GM23248 (cell line): Measurements from ENCODE around the gene CARMIL1. TPM values are rescaled to one million over a fixed set of nuclear protein-coding genes. Genes with fewer than 3 reads are reported as not detected.

Source experiments
- DNase-seq: peaks from one replicate; pipeline ENCODE4 v3.0.0-alpha.2; 2015
- H2AFZ ChIP-seq: fragments of 200-600 bp; sonication (generic); 2 replicates; pipeline ENCODE4 v1.6.1; 2016; ENCODE audit warnings: antibody characterized with exemption
- H3F3A ChIP-seq: fragments of 200-600 bp; sonication (generic); 2 replicates; pipeline ENCODE4 v1.6.1; 2016; ENCODE audit warnings: mild to moderate bottlenecking, antibody characterized with exemption, mixed run types; ENCODE audit not compliant: insufficient read depth
- H3K27ac ChIP-seq: fragments of 200-600 bp; sonication (generic); 2 replicates; pipeline ENCODE4 v1.5.1; 2016; ENCODE audit warnings: mild to moderate bottlenecking
- H3K27me3 ChIP-seq: fragments of 200-600 bp; sonication (generic); replicated peaks from 2 replicates; pipeline ENCODE4 v1.6.1; 2016; ENCODE audit warnings: mild to moderate bottlenecking; ENCODE audit not compliant: insufficient read depth
- H3K36me3 ChIP-seq: fragments of 200-600 bp; sonication (generic); 2 replicates; pipeline ENCODE4 v1.6.1; 2016; ENCODE audit warnings: low read depth, mild to moderate bottlenecking
- H3K4me1 ChIP-seq: fragments of 200-600 bp; sonication (generic); 2 replicates; pipeline ENCODE4 v1.6.1; 2016; ENCODE audit warnings: mild to moderate bottlenecking; ENCODE audit not compliant: insufficient read depth
- H3K4me2 ChIP-seq: fragments of 200-600 bp; sonication (generic); one replicate; pipeline ENCODE4 v1.6.1; 2016; ENCODE audit warnings: mild to moderate bottlenecking; ENCODE audit not compliant: unreplicated experiment
- H3K4me3 ChIP-seq: fragments of 200-600 bp; sonication (generic); 2 replicates; pipeline ENCODE4 v1.5.1; 2016; ENCODE audit warnings: mild to moderate bottlenecking
- H3K79me2 ChIP-seq: fragments of 200-600 bp; sonication (generic); 2 replicates; pipeline ENCODE4 v1.6.1; 2016; ENCODE audit warnings: mild to moderate bottlenecking; ENCODE audit not compliant: insufficient read depth
- H3K9ac ChIP-seq: fragments of 200-600 bp; sonication (generic); 2 replicates; pipeline ENCODE4 v1.6.1; 2016; ENCODE audit warnings: mild to moderate bottlenecking
- H3K9me2 ChIP-seq: fragments of 200-600 bp; sonication (generic); 2 replicates; pipeline ENCODE4 v1.6.1; 2016; ENCODE audit warnings: mixed run types, mild to moderate bottlenecking, moderate library complexity; ENCODE audit not compliant: insufficient read depth
- H3K9me3 ChIP-seq: fragments of 200-600 bp; sonication (generic); one replicate; pipeline ENCODE4 v1.6.1; 2017; ENCODE audit warnings: low read depth
- H4K20me1 ChIP-seq: fragments of 200-600 bp; sonication (generic); 2 replicates; pipeline ENCODE4 v1.6.0; 2016; ENCODE audit not compliant: insufficient read depth
- EZH2 ChIP-seq: fragments of 200-600 bp; sonication (generic); IDR thresholded peaks from 2 replicates; pipeline ENCODE4 v1.6.1; 2018; ENCODE audit warnings: antibody characterized with exemption, mild to moderate bottlenecking; ENCODE audit not compliant: insufficient read depth, poor library complexity, severe bottlenecking
- EZH2phosphoT487 ChIP-seq: fragments of 200-600 bp; sonication (generic); IDR thresholded peaks from 2 replicates; pipeline ENCODE4 v1.6.1; 2018; ENCODE audit warnings: antibody characterized with exemption, moderate library complexity, mild to moderate bottlenecking, low read depth; ENCODE audit not compliant: insufficient read depth
- WGBS, 2 experiments: methylation state at CpG; one replicate each; pipeline ENCODE4 v1.1.6; 2015 to 2017; ENCODE audit warnings: low lambda C conversion rate in 2 of 2, low coverage in 1 of 2; ENCODE audit errors: missing lambda C conversion rate in 2 of 2; 5-methylcytosine and 5-hydroxymethylcytosine counted together
- in situ Hi-C: fragments of 300-500 bp; cut with MboI; formaldehyde crosslinking; loops from 2 replicates; pipeline ENCODE4 v1.15.0; 2020
- polyA plus RNA-seq: library from polyadenylated mRNA; unstranded; fragments of >200 nt; fragmentation: Nextera tagmentation; extraction: Ambion mirVana; gene quantifications from 2 replicates; pipeline ENCODE4 v1.2.1, GENCODE V29; 2016
- total RNA-seq: library from RNA; depleted of rRNA; stranded (reverse); fragments of >200 nt; shearing (Covaris generic); gene quantifications from 2 replicates; pipeline ENCODE4 v1.2.3, GENCODE V29; 2014

The CARMIL1 gene
- total and polyA plus RNA-seq, 2 experiments from 2014 or later: 10.9 to 11.0 TPM

- no peaks in the 10 kb centered on the region for H3K27me3 ChIP-seq
- no peaks in the 10 kb centered on the region for H3K9me3 ChIP-seq
- TF ChIP-seq EZH2 (no peak), EZH2phosphoT487 (no peak)
- 83 to 85% methylated on average over 4 of the region's 4 CpGs for WGBS, 2 experiments
- no peak overlapping the region for H3K27ac ChIP-seq
- H4K20me1 ChIP-seq: no peaks in the 10 kb centered on the region
- no peaks in the 10 kb centered on the region for H3K36me3 ChIP-seq
- H3K4me1 ChIP-seq: no peaks in the 10 kb centered on the region
- H3K4me3 ChIP-seq: no peak overlapping the region
- no peak overlapping the region for H2AFZ ChIP-seq
- H3K9me2 ChIP-seq: no peaks in the 10 kb centered on the region; the same call in 1 of the 2 replicates
- no peaks in the 10 kb centered on the region for H3F3A ChIP-seq
- no peaks in the 10 kb centered on the region for H3K79me2 ChIP-seq
- no peak overlapping the region for H3K9ac ChIP-seq
- no peak for DNase-seq
- no peak overlapping the region for H3K4me2 ChIP-seq
- in situ Hi-C loops: no loop called here
Observed at GRCh38 chr6:25536781-25537180, 257.6 kb downstream of the CARMIL1 start.

GRCh38 chr6:25537349-25538018 is 258.3 kb downstream of the CARMIL1 start:
- H3K36me3 ChIP-seq: no peaks in the 10 kb centered on the region
- no peaks in the 10 kb centered on the region for H3K27me3 ChIP-seq
- H2AFZ ChIP-seq: no peak overlapping the region
- H3K79me2 ChIP-seq: no peaks in the 10 kb centered on the region
- no peaks in the 10 kb centered on the region for H3K9me3 ChIP-seq
- no peaks in the 10 kb centered on the region for H3K4me1 ChIP-seq
- no peak overlapping the region for H3K9ac ChIP-seq
- H3K27ac ChIP-seq: no peak overlapping the region
- WGBS, 2 experiments: 84 to 85% methylated on average over 8 of the region's 8 CpGs
- H3K9me2 ChIP-seq: no peaks in the 10 kb centered on the region; the same call in 1 of the 2 replicates
- no peaks in the 10 kb centered on the region for H4K20me1 ChIP-seq
- no peaks in the 10 kb centered on the region for H3F3A ChIP-seq
- TF ChIP-seq EZH2: no peak
- TF ChIP-seq EZH2phosphoT487: no peak
- DNase-seq: no peak
- H3K4me3 ChIP-seq: no peak overlapping the region
- in situ Hi-C loops: no loop called here
- H3K4me2 ChIP-seq: no peak overlapping the region

GRCh38 chr6:25541228-25541627 is 262.1 kb downstream of the CARMIL1 start:
- Histone ChIP-seq H3F3A (no peaks in the 10 kb centered on the region), H2AFZ (no peak overlapping the region), H3K36me3 (no peaks in the 10 kb centered on the region), H3K4me1 (no peaks in the 10 kb centered on the region), H3K4me3 (no peak overlapping the region), H3K79me2 (no peaks in the 10 kb centered on the region), H4K20me1 (no peaks in the 10 kb centered on the region), H3K27me3 (no peaks in the 10 kb centered on the region), H3K27ac (no peak overlapping the region), H3K9me3 (no peaks in the 10 kb centered on the region), H3K9ac (no peak overlapping the region), H3K4me2 (no peak overlapping the region), H3K9me2 (no peaks in the 10 kb centered on the region; the same call in 1 of the 2 replicates)
- no peak for TF ChIP-seq EZH2
- 96 to 100% methylated on average over 1 of the region's 1 CpG for WGBS, 2 experiments
- in situ Hi-C loops: no loop called here
- no peak for DNase-seq

GRCh38 chr6:25542984-25543910 is 264.1 kb downstream of the CARMIL1 start:
- no peak overlapping the region for H3K9ac ChIP-seq
- no peaks in the 10 kb centered on the region for H4K20me1 ChIP-seq
- H2AFZ ChIP-seq: no peak overlapping the region
- H3K79me2 ChIP-seq: no peaks in the 10 kb centered on the region
- no peak overlapping the region for H3K27ac ChIP-seq
- H3K27me3 ChIP-seq: no peaks in the 10 kb centered on the region
- H3K4me2 ChIP-seq: no peak overlapping the region
- no peaks in the 10 kb centered on the region for H3K4me1 ChIP-seq
- 54 to 74% methylated on average over 1 of the region's 1 CpG for WGBS, 2 experiments
- H3K9me2 ChIP-seq: no peaks in the 10 kb centered on the region
- DNase-seq: no peak
- in situ Hi-C loops: no loop called here
- no peaks in the 10 kb centered on the region for H3F3A ChIP-seq
- H3K4me3 ChIP-seq: no peak overlapping the region
- H3K9me3 ChIP-seq: no peaks in the 10 kb centered on the region
- H3K36me3 ChIP-seq: no peaks in the 10 kb centered on the region
- TF ChIP-seq EZH2phosphoT487: no peak
- no peak for TF ChIP-seq EZH2
